GM04504 (cell line): ENCODE measurements around the gene S1PR3.

Source experiments
- DNase-seq: peaks from one replicate; pipeline ENCODE4 v3.0.0-alpha.2; 2012; ENCODE audit warnings: low read depth

S1PR3 gene

GRCh38 chr9:89009546-89009840 lies 18.2 kb downstream of the S1PR3 start:
- DNase-seq = no peak

- DNase-seq = no peak
These were observed 18.8 kb downstream of the S1PR3 start for GRCh38 chr9:89010056-89010455.

GRCh38 chr9:89010526-89011111 lies 19.4 kb downstream of the S1PR3 start:
- no peak for DNase-seq

GRCh38 chr9:89011683-89012082 lies 20.4 kb downstream of the S1PR3 start:
- no peak for DNase-seq

GRCh38 chr9:89012294-89013042 lies 21.2 kb downstream of the S1PR3 start:
- no peak for DNase-seq

- no peak for DNase-seq
These were observed 22.4 kb downstream of the S1PR3 start for GRCh38 chr9:89013660-89014059.

GRCh38 chr9:89014153-89014552 lies 22.9 kb downstream of the S1PR3 start:
- no peak for DNase-seq

- DNase-seq = no peak
These were observed 24.1 kb downstream of the S1PR3 start for GRCh38 chr9:89015336-89015735.

- no peak for DNase-seq
These were observed 29.5 kb downstream of the S1PR3 start for GRCh38 chr9:89020754-89021153.

GRCh38 chr9:89021154-89021803 lies 30.0 kb downstream of the S1PR3 start:
- DNase-seq = peak; percentile 86

- no peak for DNase-seq
These were observed 30.9 kb downstream of the S1PR3 start for GRCh38 chr9:89022001-89022759.

GRCh38 chr9:89022902-89023301 lies 31.6 kb downstream of the S1PR3 start:
- DNase-seq = peak; percentile 43

GRCh38 chr9:89023740-89024139 lies 32.5 kb downstream of the S1PR3 start:
- no peak for DNase-seq

GRCh38 chr9:89024727-89025126 lies 33.5 kb downstream of the S1PR3 start:
- no peak for DNase-seq

- no peak for DNase-seq
These were observed 34.3 kb downstream of the S1PR3 start for GRCh38 chr9:89025553-89025952.

- DNase-seq = no peak
These were observed 35.6 kb downstream of the S1PR3 start for GRCh38 chr9:89026876-89027275.

- no peak for DNase-seq
These were observed 38.5 kb downstream of the S1PR3 start for GRCh38 chr9:89029788-89030187.

GRCh38 chr9:89032173-89032572 lies 40.9 kb downstream of the S1PR3 start:
- no peak for DNase-seq

GRCh38 chr9:89032661-89033060 lies 41.4 kb downstream of the S1PR3 start:
- DNase-seq = no peak

- no peak for DNase-seq
These were observed 45.1 kb downstream of the S1PR3 start for GRCh38 chr9:89036383-89036782.

GRCh38 chr9:89036891-89037290 lies 45.6 kb downstream of the S1PR3 start:
- no peak for DNase-seq

GRCh38 chr9:89037346-89037745 lies 46.1 kb downstream of the S1PR3 start:
- no peak for DNase-seq

GRCh38 chr9:89037891-89038290 lies 46.6 kb downstream of the S1PR3 start:
- DNase-seq = no peak
